Caco-2 (cell line): ENCODE results near the gene PDK1. TPM values are rescaled to one million over a fixed set of nuclear protein-coding genes. Genes with fewer than 3 reads are reported as not detected.

Experiments
- BruUV-seq: library from RNA; stranded (reverse); fragments of 400-500 nt; replicated peaks from 2 replicates; lab custom pipeline; 2021; lab: Mats Ljungman, UMichigan
- CTCF ChIA-PET: fragments of 300-600 bp; sonication (Branson Sonifier 250); formaldehyde crosslinking; loops from one replicate; lab custom pipeline; 2022; ENCODE audit warnings: antibody characterized with exemption; lab: Charles Lee
- POLR2A ChIA-PET: fragments of 300-600 bp; sonication (Branson Sonifier 250); formaldehyde crosslinking; loops from one replicate; lab custom pipeline; 2022; ENCODE audit warnings: antibody characterized with exemption; lab: Charles Lee
- DNase-seq, 2 experiments: peaks; one replicate each; pipeline versions ENCODE4 v3.0.0 to v3.0.0-alpha.2; 2020 to 2022
- H3K27me3 ChIP-seq: replicated peaks from 2 replicates; pipeline ENCODE4 v1.6.0; 2011; ENCODE audit warnings: low read length; ENCODE audit not compliant: control insufficient read depth, insufficient read depth
- H3K36me3 ChIP-seq: 2 replicates; pipeline ENCODE4 v1.5.1; 2011; ENCODE audit warnings: low read length; ENCODE audit not compliant: control insufficient read depth, insufficient read depth
- H3K4me1 ChIP-seq: fragments of 250-450 bp; sonication (Bioruptor Pico); 2 replicates; pipeline ENCODE4 v1.5.1; 2020; ENCODE audit warnings: mild to moderate bottlenecking
- H3K4me3 ChIP-seq: 2 replicates; pipeline ENCODE4 v1.5.1; 2011; ENCODE audit warnings: low read depth, mild to moderate bottlenecking, control low read depth, low read length
- H3K9me3 ChIP-seq: fragments of 250-450 bp; sonication (Bioruptor Pico); 2 replicates; pipeline ENCODE4 v1.5.1; 2020; ENCODE audit warnings: mild to moderate bottlenecking, moderate library complexity
- H3K27ac Mint-ChIP-seq: one replicate; pipeline ENCODE4 v1.8.0; 2022; ENCODE audit warnings: mixed read lengths; ENCODE audit not compliant: unreplicated experiment
- H3K27me3 Mint-ChIP-seq: one replicate; pipeline ENCODE4 v1.8.0; 2022; ENCODE audit warnings: mixed read lengths; ENCODE audit not compliant: insufficient read depth, unreplicated experiment
- H3K36me3 Mint-ChIP-seq: one replicate; pipeline ENCODE4 v1.8.0; 2022; ENCODE audit warnings: mild to moderate bottlenecking, mixed read lengths; ENCODE audit not compliant: insufficient read depth, unreplicated experiment
- H3K4me1 Mint-ChIP-seq: one replicate; pipeline ENCODE4 v1.8.0; 2022; ENCODE audit warnings: low read depth, mixed read lengths; ENCODE audit not compliant: unreplicated experiment
- H3K4me3 Mint-ChIP-seq: one replicate; pipeline ENCODE4 v1.8.0; 2022; ENCODE audit warnings: mild to moderate bottlenecking, moderate library complexity, mixed read lengths; ENCODE audit not compliant: unreplicated experiment
- H3K9me3 Mint-ChIP-seq: one replicate; pipeline ENCODE4 v1.8.0; 2022; ENCODE audit warnings: mixed read lengths; ENCODE audit not compliant: unreplicated experiment
- CTCF ChIP-seq, 2 experiments: fragments of 200-600 bp in 1 of 2; IDR thresholded peaks; 1 replicate in 1 of 2; 2 replicates in 1 of 2; pipeline versions ENCODE4 v1.5.1 to v1.8.0; 2011 to 2022; ENCODE audit warnings: antibody characterized with exemption in 1 of 2, control low read depth in 1 of 2, inconsistent platforms in 1 of 2, low read depth in 1 of 2, low read length in 1 of 2, mild to moderate bottlenecking in 1 of 2, moderate library complexity in 1 of 2; ENCODE audit not compliant: insufficient read depth in 1 of 2, severe bottlenecking in 1 of 2, unreplicated experiment in 1 of 2
- intact Hi-C: fragments of 100-400 bp; cut with micrococcal nuclease; formaldehyde crosslinking; loops from one replicate; pipeline ENCODE4 v1.10.0; 2022; ENCODE audit not compliant: unreplicated experiment
- total RNA-seq: library from RNA; stranded (reverse); gene quantifications from 2 replicates; pipeline ENCODE4 v1.2.3, GENCODE V29; 2022

Gene PDK1
- total RNA-seq, 1 experiment from 2014 or later, result 11.0 TPM

GRCh38 chr2:172578860-172579512 is 23.1 kb downstream of the PDK1 start:
- CTCF ChIA-PET, result no interaction called here
- no peak for TF ChIP-seq CTCF (IDR thresholded peaks at IDR 0.05; ENCODE audit: insufficient read depth in 1 of 2, low read depth in 1 of 2, low read length in 1 of 2, severe bottlenecking in 1 of 2, unreplicated experiment in 1 of 2)
- H3K4me3 ChIP-seq, result no peak overlapping the region
- H3K4me1 Mint-ChIP-seq, result no peaks in the 10 kb centered on the region
- H3K9me3 ChIP-seq, result peaks cover 5% of the 10 kb centered on the region; the same call in 1 of the 2 replicates
- H3K36me3 Mint-ChIP-seq, result peaks cover 6% of the 10 kb centered on the region
- no peak overlapping the region for H3K4me3 Mint-ChIP-seq
- no peaks in the 10 kb centered on the region for H3K27me3 Mint-ChIP-seq
- peaks cover 54% of the 10 kb centered on the region for H3K9me3 Mint-ChIP-seq
- POLR2A ChIA-PET, result no interaction called here
- intact Hi-C loops, result no loop called here
- peaks cover 2% of the 10 kb centered on the region; the same call in 1 of the 2 replicates for H3K36me3 ChIP-seq
- H3K27me3 ChIP-seq, result no peaks in the 10 kb centered on the region
- no peak for DNase-seq
- no peak overlapping the region for H3K27ac Mint-ChIP-seq
- no peaks in the 10 kb centered on the region for H3K4me1 ChIP-seq
- BruUV-seq, result no TSS peak

- H3K9me3 ChIP-seq, result no peaks in the 10 kb centered on the region; the same call in 1 of the 2 replicates
- intact Hi-C loops, result no loop called here
- TF ChIP-seq CTCF (IDR thresholded peaks at IDR 0.05; ENCODE audit: insufficient read depth in 1 of 2, low read depth in 1 of 2, low read length in 1 of 2, severe bottlenecking in 1 of 2, unreplicated experiment in 1 of 2), result no peak
- peaks cover 40% of the 10 kb centered on the region for H3K9me3 Mint-ChIP-seq
- H3K27me3 ChIP-seq, result no peaks in the 10 kb centered on the region
- H3K36me3 Mint-ChIP-seq, result peaks cover 6% of the 10 kb centered on the region
- ChIA-PET CTCF (no interaction called here), POLR2A (no interaction called here)
- H3K4me1 Mint-ChIP-seq, result no peaks in the 10 kb centered on the region
- no TSS peak for BruUV-seq
- peaks cover 2% of the 10 kb centered on the region for H3K36me3 ChIP-seq
- no peak overlapping the region for H3K27ac Mint-ChIP-seq
- H3K27me3 Mint-ChIP-seq, result no peaks in the 10 kb centered on the region
- DNase-seq, result no peak
- H3K4me1 ChIP-seq, result no peaks in the 10 kb centered on the region
- H3K4me3 ChIP-seq, result no peak overlapping the region
- no peak overlapping the region for H3K4me3 Mint-ChIP-seq
Measured at GRCh38 chr2:172580544-172580943, 24.7 kb downstream of the PDK1 start.

GRCh38 chr2:172582656-172583055 is 26.8 kb downstream of the PDK1 start:
- no peak for TF ChIP-seq CTCF (IDR thresholded peaks at IDR 0.05; ENCODE audit: insufficient read depth in 1 of 2, low read depth in 1 of 2, low read length in 1 of 2, severe bottlenecking in 1 of 2, unreplicated experiment in 1 of 2)
- Mint-ChIP-seq H3K36me3 (peaks cover 6% of the 10 kb centered on the region), H3K27me3 (no peaks in the 10 kb centered on the region), H3K27ac (no peak overlapping the region), H3K4me1 (no peaks in the 10 kb centered on the region), H3K9me3 (peaks cover 24% of the 10 kb centered on the region), H3K4me3 (no peak overlapping the region)
- intact Hi-C loops, result no loop called here
- peaks cover 2% of the 10 kb centered on the region for H3K36me3 ChIP-seq
- ChIA-PET CTCF (interaction anchor here (0.6 kb wide), 1 partner anchor 448 kb away, joined by 3 read pairs; no protein-coding TSS in a partner anchor), POLR2A (no interaction called here)
- no peaks in the 10 kb centered on the region for H3K9me3 ChIP-seq
- no peak overlapping the region for H3K4me3 ChIP-seq
- no peaks in the 10 kb centered on the region for H3K27me3 ChIP-seq
- no peaks in the 10 kb centered on the region for H3K4me1 ChIP-seq
- no peak for DNase-seq
- no TSS peak for BruUV-seq
